HCT116 (cell line): ENCODE data around the gene IFITM5.
"Not testable (repeated sequence)": the region's sequence is repeated elsewhere in the genome, so short reads cannot be mapped to it uniquely, and the experiment has no call there.

Source experiments
- EZH2phosphoT487 ChIP-seq: fragments of 200-600 bp; IDR thresholded peaks from 2 replicates; pipeline ENCODE4 v1.6.1; 2018; ENCODE audit warnings: antibody characterized with exemption, borderline replicate concordance
- TF ChIP-seq, protein P1 (sequence below), 3 experiments: fragments of 200-600 bp in 1 of 3; sonication (generic) in 1 of 3; IDR thresholded peaks in 2 of 3; conservative IDR thresholded peaks in 1 of 3; 2 replicates each; pipeline ENCODE4 v1.5.1; 2012 to 2017; ENCODE audit warnings: low read depth in 2 of 3, low read length in 2 of 3, antibody characterized with exemption in 1 of 3, borderline replicate concordance in 1 of 3, control low read depth in 1 of 3, mild to moderate bottlenecking in 1 of 3, mixed read lengths in 1 of 3, mixed run types in 1 of 3, moderate library complexity in 1 of 3; ENCODE audit not compliant: insufficient read depth in 1 of 3
- TF ChIP-seq, protein P2 (sequence below): IDR thresholded peaks from 2 replicates; pipeline ENCODE4 v1.6.1; 2012

DNA sequence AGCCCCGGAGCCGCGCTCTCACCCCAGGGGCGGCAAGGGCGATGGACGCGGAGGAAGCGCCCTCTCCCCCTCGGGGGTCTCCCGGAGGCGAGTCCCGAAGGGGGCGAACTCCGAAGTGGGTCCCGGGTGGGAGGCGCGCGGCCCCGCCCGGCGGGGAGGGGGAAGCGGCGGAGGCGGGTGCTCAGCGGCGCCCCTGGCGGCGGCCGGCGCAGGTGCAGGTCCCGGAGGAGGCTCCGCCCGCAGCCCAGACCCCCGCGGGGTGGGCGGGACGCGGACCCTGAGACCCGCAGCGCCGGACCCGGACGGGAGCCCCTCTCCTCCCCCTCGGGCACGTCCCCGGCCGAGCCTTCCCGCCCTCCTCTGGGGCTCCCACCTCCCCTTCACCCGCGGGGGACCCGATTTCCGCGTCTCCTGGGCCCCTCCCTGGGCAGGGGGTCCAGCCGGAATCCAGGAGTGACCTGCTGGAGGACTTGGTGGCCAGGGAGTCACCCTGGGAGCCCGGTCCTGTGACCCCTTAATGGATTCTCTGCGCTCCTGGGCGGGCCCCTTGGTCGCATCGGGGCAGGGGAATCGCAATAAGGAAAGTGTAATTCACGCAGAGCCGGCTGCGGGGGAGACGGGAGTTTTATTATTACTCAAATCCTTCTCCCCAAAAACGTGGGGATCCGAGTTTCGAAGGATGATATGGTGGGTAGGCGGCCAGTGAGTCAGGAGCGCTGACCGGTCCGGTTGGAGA is 11.9 kb upstream of the IFITM5 start:
- TF ChIP-seq EZH2phosphoT487: not testable (repeated sequence)
- TF ChIP-seq, protein P1, sequence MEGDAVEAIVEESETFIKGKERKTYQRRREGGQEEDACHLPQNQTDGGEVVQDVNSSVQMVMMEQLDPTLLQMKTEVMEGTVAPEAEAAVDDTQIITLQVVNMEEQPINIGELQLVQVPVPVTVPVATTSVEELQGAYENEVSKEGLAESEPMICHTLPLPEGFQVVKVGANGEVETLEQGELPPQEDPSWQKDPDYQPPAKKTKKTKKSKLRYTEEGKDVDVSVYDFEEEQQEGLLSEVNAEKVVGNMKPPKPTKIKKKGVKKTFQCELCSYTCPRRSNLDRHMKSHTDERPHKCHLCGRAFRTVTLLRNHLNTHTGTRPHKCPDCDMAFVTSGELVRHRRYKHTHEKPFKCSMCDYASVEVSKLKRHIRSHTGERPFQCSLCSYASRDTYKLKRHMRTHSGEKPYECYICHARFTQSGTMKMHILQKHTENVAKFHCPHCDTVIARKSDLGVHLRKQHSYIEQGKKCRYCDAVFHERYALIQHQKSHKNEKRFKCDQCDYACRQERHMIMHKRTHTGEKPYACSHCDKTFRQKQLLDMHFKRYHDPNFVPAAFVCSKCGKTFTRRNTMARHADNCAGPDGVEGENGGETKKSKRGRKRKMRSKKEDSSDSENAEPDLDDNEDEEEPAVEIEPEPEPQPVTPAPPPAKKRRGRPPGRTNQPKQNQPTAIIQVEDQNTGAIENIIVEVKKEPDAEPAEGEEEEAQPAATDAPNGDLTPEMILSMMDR (IDR thresholded peaks at IDR 0.05 in 2 of 3, conservative IDR thresholded peaks at IDR 0.05 in 1 of 3; ENCODE audit: borderline replicate concordance in 1 of 3, insufficient read depth in 1 of 3, low read depth in 2 of 3, low read length in 2 of 3): not testable (repeated sequence)
- TF ChIP-seq, protein P2, sequence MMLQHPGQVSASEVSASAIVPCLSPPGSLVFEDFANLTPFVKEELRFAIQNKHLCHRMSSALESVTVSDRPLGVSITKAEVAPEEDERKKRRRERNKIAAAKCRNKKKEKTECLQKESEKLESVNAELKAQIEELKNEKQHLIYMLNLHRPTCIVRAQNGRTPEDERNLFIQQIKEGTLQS: not testable (repeated sequence)
